Activated T-cell treated with anti-CD3 and anti-CD28 coated beads, Interleukin-2, amount 50 U/mL, for 72 hours (primary cell): ENCODE results near the gene DBNDD1. TPM values are rescaled to one million over a fixed set of nuclear protein-coding genes. Genes with fewer than 3 reads are reported as not detected.

Source experiments
- ATAC-seq, 2 donors: fragments of 150-1000 bp; cut with Tn5 transposase; replicated peaks in 1 of 2; 2 replicates each; pipeline ENCODE4 v1.10.0; 2021; ENCODE audit warnings: moderate library complexity in 2 of 2, mild to moderate bottlenecking in 1 of 2
- DNase-seq, 2 donors: peaks; one replicate each; pipeline ENCODE4 v3.0.0; 2021 to 2022; ENCODE audit warnings: mixed read lengths in 1 of 2
- H3K27ac Mint-ChIP-seq: one replicate; pipeline ENCODE4 v1.8.0; 2022; ENCODE audit warnings: mild to moderate bottlenecking, moderate library complexity, mixed read lengths
- H3K27me3 Mint-ChIP-seq: one replicate; pipeline ENCODE4 v1.8.0; 2022; ENCODE audit warnings: low read depth, mixed read lengths
- H3K36me3 Mint-ChIP-seq, 2 donors: one replicate each; pipeline ENCODE4 v1.8.0; 2022; ENCODE audit warnings: mixed read lengths in 2 of 2, mild to moderate bottlenecking in 1 of 2; ENCODE audit not compliant: insufficient read depth in 2 of 2
- H3K4me1 Mint-ChIP-seq: one replicate; pipeline ENCODE4 v1.8.0; 2022; ENCODE audit warnings: low read depth, mixed read lengths
- H3K4me3 Mint-ChIP-seq, 2 donors: one replicate each; pipeline ENCODE4 v1.8.0; 2022; ENCODE audit warnings: mild to moderate bottlenecking in 2 of 2, mixed read lengths in 2 of 2, moderate library complexity in 2 of 2
- H3K9me3 Mint-ChIP-seq, 2 donors: one replicate each; pipeline ENCODE4 v1.8.0; 2022; ENCODE audit warnings: mixed read lengths in 2 of 2
- total RNA-seq, 2 donors: library from RNA; stranded (reverse); gene quantifications; one replicate each; pipeline ENCODE4 v1.2.3, GENCODE V29; 2022

DBNDD1 gene
- total RNA-seq, 2 donors from 2014 or later = 0.70 to 1.4 TPM

DNA sequence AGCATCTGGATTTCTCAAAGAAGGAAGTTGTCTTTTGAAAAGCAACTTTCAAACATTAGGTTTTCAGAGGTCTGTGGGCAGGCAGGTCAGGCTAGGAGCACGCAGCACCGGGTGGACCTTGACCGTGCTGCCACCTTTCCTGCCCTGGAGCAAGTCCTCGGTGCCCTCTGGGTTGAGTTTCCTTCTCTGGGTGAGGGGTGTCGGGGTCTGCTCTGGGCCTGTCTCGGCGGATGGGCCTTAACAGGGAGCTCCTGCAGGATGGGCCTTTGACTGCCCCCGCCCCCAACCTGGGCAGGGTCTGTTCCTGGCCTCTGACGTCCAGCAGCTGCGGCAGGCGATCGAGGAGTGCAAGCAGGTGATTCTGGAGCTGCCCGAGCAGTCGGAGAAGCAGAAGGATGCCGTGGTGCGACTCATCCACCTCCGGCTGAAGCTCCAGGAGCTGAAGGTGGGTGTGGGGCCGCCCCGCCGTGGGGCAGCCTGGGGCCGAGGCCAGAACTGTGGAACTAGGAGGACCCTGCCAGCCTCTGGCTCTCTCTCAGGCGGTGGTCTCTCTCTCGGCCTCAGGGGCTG, 62.0 kb downstream of the DBNDD1 start:
- no peak overlapping the region for H3K27ac Mint-ChIP-seq
- no peaks in the 10 kb centered on the region for H3K4me1 Mint-ChIP-seq
- DNase-seq = no peak
- no peak overlapping the region for H3K4me3 Mint-ChIP-seq
- H3K27me3 Mint-ChIP-seq = no peaks in the 10 kb centered on the region
- H3K9me3 Mint-ChIP-seq = no peaks in the 10 kb centered on the region
- no peak for ATAC-seq
- H3K36me3 Mint-ChIP-seq = peaks cover 0 to 5% of the 10 kb centered on the region in 2 donors

DNA sequence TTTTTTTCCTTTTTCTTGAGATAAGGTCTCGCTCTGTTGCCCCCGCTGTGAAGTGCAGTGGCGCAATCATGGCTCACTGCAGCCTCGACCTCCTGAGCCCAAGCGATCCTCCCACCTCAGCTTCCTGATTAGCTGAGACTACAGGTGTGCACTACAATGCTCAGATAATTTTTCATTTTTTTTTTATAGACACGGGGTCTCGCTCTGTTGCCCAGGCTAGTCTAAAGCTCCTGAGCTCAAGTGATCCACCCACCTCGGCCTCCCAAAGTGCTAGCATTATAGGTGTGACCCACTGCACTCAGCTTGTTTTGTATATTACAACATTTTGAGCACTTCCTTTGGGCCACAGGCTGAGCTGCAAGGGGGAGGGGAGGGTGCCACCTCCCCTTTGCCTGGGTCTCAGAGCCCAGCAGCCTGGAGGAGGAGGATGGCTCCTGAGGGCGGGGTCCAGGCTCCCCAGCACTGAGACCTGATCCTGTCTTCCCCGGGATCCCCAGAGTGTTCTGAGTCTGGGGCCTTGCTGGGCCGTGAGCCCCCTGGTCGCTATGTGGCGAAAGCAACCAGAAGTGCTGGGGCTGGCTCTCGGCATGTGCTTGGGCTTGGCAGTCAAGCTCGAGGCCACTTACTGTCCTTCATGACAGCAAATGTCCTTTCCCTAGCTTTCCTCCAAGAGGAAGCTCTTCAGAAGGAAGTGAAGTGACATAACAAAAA, 62.6 kb downstream of the DBNDD1 start:
- ATAC-seq (no peak), DNase-seq (no peak)
- H3K4me3 Mint-ChIP-seq = no peak overlapping the region
- no peaks in the 10 kb centered on the region for H3K4me1 Mint-ChIP-seq
- peaks cover 0 to 5% of the 10 kb centered on the region in 2 donors for H3K36me3 Mint-ChIP-seq
- H3K27me3 Mint-ChIP-seq = no peaks in the 10 kb centered on the region
- H3K9me3 Mint-ChIP-seq = no peaks in the 10 kb centered on the region
- H3K27ac Mint-ChIP-seq = no peak overlapping the region

DNA sequence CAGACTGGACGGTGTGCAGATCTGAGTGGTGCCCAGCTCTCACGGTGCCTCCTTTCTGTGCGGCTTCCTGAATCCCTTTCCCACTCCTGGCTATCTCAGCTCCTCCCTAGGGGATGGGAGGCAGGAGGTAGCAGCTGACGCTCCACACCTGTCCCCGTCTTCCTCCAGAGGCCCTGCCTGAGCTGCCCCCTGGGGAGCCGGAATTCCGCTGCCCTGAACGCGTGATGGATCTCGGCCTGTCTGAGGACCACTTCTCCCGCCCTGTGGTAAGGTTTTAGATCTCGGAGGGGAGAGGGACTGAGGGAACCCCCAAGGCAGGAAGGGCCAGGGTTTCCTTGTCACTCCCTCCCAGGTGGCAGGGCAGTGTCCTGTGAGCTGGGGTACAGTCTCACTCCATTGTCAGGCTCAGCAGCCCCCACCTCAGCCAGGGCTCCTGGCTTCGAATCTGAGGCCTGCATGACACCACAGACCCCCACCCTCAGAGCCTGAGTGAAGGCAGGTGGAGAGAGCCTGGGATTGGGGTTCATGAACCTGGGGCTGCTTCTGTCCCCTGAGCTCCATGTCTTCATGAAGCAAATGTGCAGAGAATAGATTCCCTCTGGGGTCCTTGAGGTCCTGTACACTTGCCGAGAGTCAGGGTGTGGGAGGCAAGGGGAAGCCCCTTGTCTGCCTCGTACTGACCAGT, 64.1 kb downstream of the DBNDD1 start:
- Mint-ChIP-seq H3K9me3 (no peaks in the 10 kb centered on the region), H3K27ac (no peak overlapping the region), H3K4me3 (no peak overlapping the region), H3K4me1 (peaks cover 3% of the 10 kb centered on the region), H3K36me3 (peaks cover 0 to 5% of the 10 kb centered on the region in 2 donors), H3K27me3 (no peaks in the 10 kb centered on the region)
- ATAC-seq (no peak), DNase-seq (no peak)

Other genes starting within 250 kb of the DBNDD1 start
- 100 to 1,000 TPM in 1 of 2 donors, 10 to 100 TPM in 1; 90.6 to 128 TPM for gene FANCA, start 202.8 kb downstream of the DBNDD1 start, total RNA-seq
- gene SPIRE2, start 191.0 kb downstream of the DBNDD1 start, total RNA-seq = under 1 TPM; 0.69 to 0.91 TPM
- 100 to 1,000 TPM; 167 to 195 TPM for gene TCF25, start 145.9 kb downstream of the DBNDD1 start, total RNA-seq
- 10 to 100 TPM in 1 of 2 donors, 1 to 10 TPM in 1; 7.6 to 15.2 TPM for gene MC1R, start 100.6 kb downstream of the DBNDD1 start, total RNA-seq
- gene TUBB3, start 96.1 kb downstream of the DBNDD1 start, total RNA-seq = 1 to 10 TPM; 1.3 to 2.7 TPM
- 10 to 100 TPM; 22.5 to 23.8 TPM for gene DEF8, start 70.7 kb downstream of the DBNDD1 start, total RNA-seq
- not detected for gene PRDM7, start 57.9 kb upstream of the DBNDD1 start, total RNA-seq